ENCODE measurements around the gene OR6K2.

- TF ChIP-seq ZNF24 (tag by site-specific recombination; IDR thresholded peaks at IDR 0.05) = no peak
- TF ChIP-seq ZNF660 (tag by site-specific recombination; IDR thresholded peaks at IDR 0.05) = no peak
- TF ChIP-seq CTCF (tag by site-specific recombination; IDR thresholded peaks at IDR 0.05) = no peak
- TF ChIP-seq IKZF3 (tag by site-specific recombination; IDR thresholded peaks at IDR 0.05) = no peak
- TF ChIP-seq, protein P1, sequence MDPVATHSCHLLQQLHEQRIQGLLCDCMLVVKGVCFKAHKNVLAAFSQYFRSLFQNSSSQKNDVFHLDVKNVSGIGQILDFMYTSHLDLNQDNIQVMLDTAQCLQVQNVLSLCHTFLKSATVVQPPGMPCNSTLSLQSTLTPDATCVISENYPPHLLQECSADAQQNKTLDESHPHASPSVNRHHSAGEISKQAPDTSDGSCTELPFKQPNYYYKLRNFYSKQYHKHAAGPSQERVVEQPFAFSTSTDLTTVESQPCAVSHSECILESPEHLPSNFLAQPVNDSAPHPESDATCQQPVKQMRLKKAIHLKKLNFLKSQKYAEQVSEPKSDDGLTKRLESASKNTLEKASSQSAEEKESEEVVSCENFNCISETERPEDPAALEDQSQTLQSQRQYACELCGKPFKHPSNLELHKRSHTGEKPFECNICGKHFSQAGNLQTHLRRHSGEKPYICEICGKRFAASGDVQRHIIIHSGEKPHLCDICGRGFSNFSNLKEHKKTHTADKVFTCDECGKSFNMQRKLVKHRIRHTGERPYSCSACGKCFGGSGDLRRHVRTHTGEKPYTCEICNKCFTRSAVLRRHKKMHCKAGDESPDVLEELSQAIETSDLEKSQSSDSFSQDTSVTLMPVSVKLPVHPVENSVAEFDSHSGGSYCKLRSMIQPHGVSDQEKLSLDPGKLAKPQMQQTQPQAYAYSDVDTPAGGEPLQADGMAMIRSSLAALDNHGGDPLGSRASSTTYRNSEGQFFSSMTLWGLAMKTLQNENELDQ (tag by site-specific recombination; IDR thresholded peaks at IDR 0.05; ENCODE audit: low read depth) = no peak
- no peak for TF ChIP-seq SP2 (tag by site-specific recombination; IDR thresholded peaks at IDR 0.05)
- no peak for TF ChIP-seq ZBTB17 (tag by site-specific recombination; IDR thresholded peaks at IDR 0.05)
Observed at GRCh38 chr1:158692356-158692755, 8.1 kb downstream of the OR6K2 start.
